Mesothelial cell of epicardium (in vitro differentiated cells): ENCODE results near the gene RMND1. TPM values are rescaled to one million over a fixed set of nuclear protein-coding genes. Genes with fewer than 3 reads are reported as not detected.

Experiments
- DNase-seq, 2 experiments: peaks; one replicate each; pipeline ENCODE4 v3.0.0; 2021; ENCODE audit warnings: low spot score in 2 of 2; ENCODE audit not compliant: unreplicated experiment in 2 of 2
- H3K27ac Mint-ChIP-seq: 2 replicates; pipeline ENCODE4 v1.8.0; 2021; ENCODE audit warnings: mixed read lengths
- H3K27me3 Mint-ChIP-seq: 2 replicates; pipeline ENCODE4 v1.8.0; 2021; ENCODE audit warnings: low read depth, mixed read lengths
- H3K36me3 Mint-ChIP-seq: 2 replicates; pipeline ENCODE4 v1.8.0; 2021; ENCODE audit warnings: mixed read lengths
- H3K4me1 Mint-ChIP-seq: 2 replicates; pipeline ENCODE4 v1.8.0; 2021; ENCODE audit warnings: mixed read lengths
- H3K4me3 Mint-ChIP-seq: 2 replicates; pipeline ENCODE4 v1.8.0; 2021; ENCODE audit warnings: mild to moderate bottlenecking, moderate library complexity, mixed read lengths
- H3K9me3 Mint-ChIP-seq: 2 replicates; pipeline ENCODE4 v1.8.0; 2021; ENCODE audit warnings: mixed read lengths
- total RNA-seq: library from RNA; stranded (reverse); gene quantifications from 3 replicates; pipeline ENCODE4 v1.2.1, GENCODE V29; 2021
- TF ChIP-seq, protein P1 (sequence below): fragments of 200-600 bp; sonication (generic); IDR thresholded peaks from one replicate; pipeline ENCODE4 v1.5.0; 2021; ENCODE audit warnings: antibody characterized with exemption; ENCODE audit not compliant: unreplicated experiment

Gene RMND1
- total RNA-seq, 1 donor from 2014 or later = 22.7 TPM

DNA sequence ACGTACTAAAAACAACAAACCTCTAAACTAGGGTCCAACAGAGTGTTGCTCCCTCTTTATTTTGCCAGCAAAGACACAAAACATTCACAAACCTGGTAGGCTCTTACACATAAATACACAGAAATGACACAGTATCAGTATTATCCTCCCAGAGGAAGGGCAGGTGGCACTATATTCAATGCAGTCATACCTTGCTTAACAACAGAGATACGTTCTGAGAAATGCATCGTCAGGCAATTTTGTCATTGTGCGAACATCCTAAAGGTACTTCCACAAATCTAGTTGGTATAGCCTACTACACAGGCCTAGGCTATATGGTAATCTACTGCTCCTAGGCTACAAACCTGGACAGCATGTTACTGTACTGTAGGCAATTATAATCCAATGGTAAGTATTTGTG is 70.2 kb downstream of the RMND1 start:
- no peak overlapping the region for H3K4me3 Mint-ChIP-seq
- H3K27me3 Mint-ChIP-seq = no peaks in the 10 kb centered on the region
- DNase-seq = no peak
- peaks cover 3% of the 10 kb centered on the region for H3K9me3 Mint-ChIP-seq
- H3K4me1 Mint-ChIP-seq = peaks cover 6% of the 10 kb centered on the region
- peaks cover 4% of the 10 kb centered on the region for H3K36me3 Mint-ChIP-seq
- no peak overlapping the region for H3K27ac Mint-ChIP-seq
- TF ChIP-seq, protein P1, sequence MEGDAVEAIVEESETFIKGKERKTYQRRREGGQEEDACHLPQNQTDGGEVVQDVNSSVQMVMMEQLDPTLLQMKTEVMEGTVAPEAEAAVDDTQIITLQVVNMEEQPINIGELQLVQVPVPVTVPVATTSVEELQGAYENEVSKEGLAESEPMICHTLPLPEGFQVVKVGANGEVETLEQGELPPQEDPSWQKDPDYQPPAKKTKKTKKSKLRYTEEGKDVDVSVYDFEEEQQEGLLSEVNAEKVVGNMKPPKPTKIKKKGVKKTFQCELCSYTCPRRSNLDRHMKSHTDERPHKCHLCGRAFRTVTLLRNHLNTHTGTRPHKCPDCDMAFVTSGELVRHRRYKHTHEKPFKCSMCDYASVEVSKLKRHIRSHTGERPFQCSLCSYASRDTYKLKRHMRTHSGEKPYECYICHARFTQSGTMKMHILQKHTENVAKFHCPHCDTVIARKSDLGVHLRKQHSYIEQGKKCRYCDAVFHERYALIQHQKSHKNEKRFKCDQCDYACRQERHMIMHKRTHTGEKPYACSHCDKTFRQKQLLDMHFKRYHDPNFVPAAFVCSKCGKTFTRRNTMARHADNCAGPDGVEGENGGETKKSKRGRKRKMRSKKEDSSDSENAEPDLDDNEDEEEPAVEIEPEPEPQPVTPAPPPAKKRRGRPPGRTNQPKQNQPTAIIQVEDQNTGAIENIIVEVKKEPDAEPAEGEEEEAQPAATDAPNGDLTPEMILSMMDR = no peak

DNA sequence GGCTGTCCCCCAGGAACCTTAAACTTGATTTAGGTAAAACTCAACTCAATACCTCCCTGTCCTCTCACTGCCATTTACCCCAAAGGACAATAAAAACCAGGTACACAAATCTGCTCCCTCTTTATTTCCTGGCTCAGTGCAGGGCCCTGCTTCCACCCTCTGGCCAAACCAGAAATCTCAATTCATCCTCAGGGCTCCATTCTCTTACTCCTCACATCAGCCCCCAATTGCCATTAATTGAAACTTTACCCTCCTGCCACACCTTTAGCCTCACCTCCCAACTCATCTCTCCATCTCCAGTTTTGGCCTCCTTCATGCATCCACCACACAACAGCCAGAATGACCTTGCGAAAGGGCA is 71.1 kb downstream of the RMND1 start:
- peaks cover 11% of the 10 kb centered on the region for H3K9me3 Mint-ChIP-seq
- no peak overlapping the region for H3K4me3 Mint-ChIP-seq
- DNase-seq = no peak
- no peaks in the 10 kb centered on the region for H3K27me3 Mint-ChIP-seq
- H3K27ac Mint-ChIP-seq = peak overlapping the region; percentile 16
- H3K4me1 Mint-ChIP-seq = peaks cover 6% of the 10 kb centered on the region
- peaks cover 13% of the 10 kb centered on the region for H3K36me3 Mint-ChIP-seq
- TF ChIP-seq, protein P1 = no peak

- peak overlapping the region; percentile 19 for H3K27ac Mint-ChIP-seq
- DNase-seq = no peak
- H3K9me3 Mint-ChIP-seq = peaks cover 13% of the 10 kb centered on the region
These were observed 71.7 kb downstream of the RMND1 start for GRCh38 chr6:151379933-151380847.

GRCh38 chr6:151377095-151377494 is 74.8 kb downstream of the RMND1 start:
- Mint-ChIP-seq H3K27ac (no peak overlapping the region), H3K36me3 (peaks cover 19% of the 10 kb centered on the region), H3K4me1 (peaks cover 18% of the 10 kb centered on the region), H3K4me3 (no peak overlapping the region), H3K27me3 (no peaks in the 10 kb centered on the region), H3K9me3 (peaks cover 13% of the 10 kb centered on the region)
- no peak for DNase-seq
- TF ChIP-seq, protein P1 = no peak

More at GRCh38 chr6:151379933-151380847, 71.7 kb downstream of the RMND1 start:
- no peaks in the 10 kb centered on the region for H3K27me3 Mint-ChIP-seq
- no peak overlapping the region for H3K4me3 Mint-ChIP-seq
- peaks cover 14% of the 10 kb centered on the region for H3K36me3 Mint-ChIP-seq
- TF ChIP-seq, protein P1 = no peak
- peaks cover 6% of the 10 kb centered on the region for H3K4me1 Mint-ChIP-seq

DNA sequence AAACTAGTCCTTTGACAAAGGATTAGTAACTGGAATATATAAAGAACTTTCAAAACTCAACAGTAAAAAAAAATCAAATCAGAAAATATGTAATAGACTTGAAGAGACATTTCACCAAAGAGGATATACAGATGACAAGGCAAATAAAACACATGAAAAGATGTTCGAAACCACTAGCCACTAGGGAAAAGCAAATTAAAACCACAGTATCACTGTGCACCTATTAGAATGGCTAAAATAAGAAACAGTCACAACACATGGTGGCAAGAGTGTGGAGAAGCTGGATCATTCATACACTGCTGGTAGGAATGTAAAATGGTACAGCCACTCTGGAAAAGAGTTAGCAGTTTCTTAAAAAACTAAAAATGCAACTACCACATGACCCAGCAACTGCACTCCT is 75.5 kb downstream of the RMND1 start:
- H3K4me3 Mint-ChIP-seq = no peak overlapping the region
- H3K4me1 Mint-ChIP-seq = peaks cover 19% of the 10 kb centered on the region
- TF ChIP-seq, protein P1 = no peak
- no peak overlapping the region for H3K27ac Mint-ChIP-seq
- peaks cover 24% of the 10 kb centered on the region for H3K36me3 Mint-ChIP-seq
- H3K27me3 Mint-ChIP-seq = no peaks in the 10 kb centered on the region
- no peak for DNase-seq
- H3K9me3 Mint-ChIP-seq = peaks cover 13% of the 10 kb centered on the region
